Measurements from ENCODE around the gene PUSL1.
A peak's percentile ranks its signal among the peaks of the same experiment; 100 is the strongest.

The PUSL1 gene

DNA sequence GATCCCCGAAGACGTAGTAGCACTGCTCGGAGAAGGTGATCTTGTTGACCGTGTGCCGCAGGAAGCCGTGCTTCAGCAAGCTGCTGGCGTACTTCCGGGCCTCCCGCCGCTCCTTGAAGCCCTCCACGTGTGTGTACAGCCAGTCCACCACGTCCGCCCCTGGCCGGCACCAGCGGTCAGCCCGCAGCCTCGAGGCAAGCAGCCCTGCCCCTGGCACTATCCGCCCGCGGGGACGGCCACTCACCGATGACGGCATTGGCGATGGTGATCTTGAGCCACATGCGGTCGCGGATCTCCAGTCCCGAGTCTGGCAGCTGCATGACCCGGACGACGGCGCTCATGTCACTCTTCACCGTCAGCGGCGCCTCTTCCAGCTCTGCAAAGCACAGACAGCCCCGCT lies 29.9 kb downstream of the PUSL1 start:
- peak overlapping the region; percentile 33; the same call in 1 of the 2 replicates for H3K27ac ChIP-seq
- TF ChIP-seq ZFX (IDR thresholded peaks at IDR 0.05; ENCODE audit: borderline replicate concordance) (no peak), CTCF (IDR thresholded peaks at IDR 0.05) (no peak)

- TF ChIP-seq ZFX (IDR thresholded peaks at IDR 0.05; ENCODE audit: borderline replicate concordance): no peak
- TF ChIP-seq CTCF (IDR thresholded peaks at IDR 0.05): no peak
Observed at GRCh38 chr1:1340185-1340584, 31.8 kb downstream of the PUSL1 start.

GRCh38 chr1:1340791-1341548 lies 32.6 kb downstream of the PUSL1 start:
- no peak overlapping the region for H3K27ac ChIP-seq
- TF ChIP-seq ZFX (IDR thresholded peaks at IDR 0.05; ENCODE audit: borderline replicate concordance): no peak
- TF ChIP-seq CTCF (IDR thresholded peaks at IDR 0.05): no peak

More at GRCh38 chr1:1340185-1340584, 31.8 kb downstream of the PUSL1 start:
- H3K27ac ChIP-seq: no peak overlapping the region

DNA sequence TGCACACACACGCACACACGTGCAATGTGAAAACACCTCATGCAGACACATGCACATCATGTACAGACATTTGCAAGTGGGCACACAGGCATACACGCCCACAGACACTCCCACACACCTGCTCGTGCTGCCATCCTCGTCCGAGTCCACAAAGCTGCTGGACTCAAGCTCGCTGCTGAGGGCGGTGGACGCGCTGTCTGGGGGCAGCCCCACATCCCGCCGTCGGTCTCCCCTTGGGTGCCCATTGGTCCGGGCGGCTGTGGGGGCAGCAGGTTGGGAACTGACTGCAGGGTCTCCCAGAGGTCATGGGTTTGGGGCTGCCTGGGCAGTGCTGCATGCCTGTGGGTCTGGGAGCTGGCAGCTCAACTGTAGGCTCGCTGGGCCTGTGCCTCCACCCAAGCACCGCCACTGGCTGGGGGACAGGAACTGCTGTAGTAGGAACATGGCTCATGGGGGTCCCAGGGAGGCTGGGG lies 33.2 kb downstream of the PUSL1 start:
- no peak for TF ChIP-seq ZFX (IDR thresholded peaks at IDR 0.05; ENCODE audit: borderline replicate concordance)
- no peak for TF ChIP-seq CTCF (IDR thresholded peaks at IDR 0.05)
- no peak overlapping the region for H3K27ac ChIP-seq

GRCh38 chr1:1342061-1342562 lies 33.7 kb downstream of the PUSL1 start:
- H3K27ac ChIP-seq: no peak overlapping the region
- TF ChIP-seq ZFX (IDR thresholded peaks at IDR 0.05; ENCODE audit: borderline replicate concordance) (no peak), CTCF (IDR thresholded peaks at IDR 0.05) (no peak)

- no peak for TF ChIP-seq ZFX (IDR thresholded peaks at IDR 0.05; ENCODE audit: borderline replicate concordance)
- no peak for TF ChIP-seq CTCF (IDR thresholded peaks at IDR 0.05)
- H3K27ac ChIP-seq: no peak overlapping the region
Observed at GRCh38 chr1:1342584-1343115, 34.3 kb downstream of the PUSL1 start.
